Measurements from ENCODE around the gene CERS1.

- TF ChIP-seq CBX3 (IDR thresholded peaks at IDR 0.05; ENCODE audit: low read depth) (no peak), SP1 (IDR thresholded peaks at IDR 0.05; ENCODE audit: low read depth) (no peak), CTCF (IDR thresholded peaks at IDR 0.05 in 2 of 3, conservative IDR thresholded peaks at IDR 0.05 in 1 of 3; ENCODE audit: borderline replicate concordance in 1 of 3, insufficient read depth in 1 of 3, low read depth in 2 of 3, low read length in 2 of 3) (peak; percentile 74 to 90 (median 87); a peak in 5 of 6 replicates)
Measured at GRCh38 chr19:18846862-18847548, 49.0 kb downstream of the CERS1 start.

Data from HCT116 (cell line).